NCI-H128 (cell line): ENCODE results near the gene AGMAT.

Experiments
- DNase-seq: peaks from one replicate; lab custom pipeline; 2025; ENCODE audit not compliant: unreplicated experiment; lab: John Stamatoyannopoulos, UW

The AGMAT gene

GRCh38 chr1:15584489-15585363, at the start of gene AGMAT:
Gene AGMAT, minus strand, starts transcription at chr1:15585051. Its CDS starts 84 bp downstream, at chr1:15584967.
- no peak for DNase-seq

GRCh38 chr1:15633756-15634420, 49.0 kb upstream of the AGMAT start:
- DNase-seq = no peak

DNA sequence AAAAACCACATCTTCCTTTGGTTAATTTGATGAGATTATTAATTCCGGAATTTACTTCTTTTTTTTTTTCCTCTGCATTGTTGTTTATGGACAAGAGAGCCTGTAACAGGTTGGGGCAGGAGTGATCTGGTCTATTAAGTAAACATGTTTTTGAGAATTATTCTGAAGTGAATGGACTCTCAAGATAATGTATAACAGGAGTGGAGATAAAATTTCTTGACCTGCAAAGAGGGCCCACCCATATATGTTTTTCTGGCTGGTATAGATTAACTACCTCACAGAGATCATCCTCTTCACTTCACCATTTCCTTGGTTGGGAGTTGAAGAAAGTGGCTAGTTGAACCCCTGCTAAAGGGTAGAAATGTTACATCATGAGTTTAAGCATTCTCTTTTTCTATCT, 43.2 kb upstream of the AGMAT start:
- DNase-seq = no peak

- no peak for DNase-seq
Observed at GRCh38 chr1:15627343-15627988, 42.6 kb upstream of the AGMAT start.

DNA sequence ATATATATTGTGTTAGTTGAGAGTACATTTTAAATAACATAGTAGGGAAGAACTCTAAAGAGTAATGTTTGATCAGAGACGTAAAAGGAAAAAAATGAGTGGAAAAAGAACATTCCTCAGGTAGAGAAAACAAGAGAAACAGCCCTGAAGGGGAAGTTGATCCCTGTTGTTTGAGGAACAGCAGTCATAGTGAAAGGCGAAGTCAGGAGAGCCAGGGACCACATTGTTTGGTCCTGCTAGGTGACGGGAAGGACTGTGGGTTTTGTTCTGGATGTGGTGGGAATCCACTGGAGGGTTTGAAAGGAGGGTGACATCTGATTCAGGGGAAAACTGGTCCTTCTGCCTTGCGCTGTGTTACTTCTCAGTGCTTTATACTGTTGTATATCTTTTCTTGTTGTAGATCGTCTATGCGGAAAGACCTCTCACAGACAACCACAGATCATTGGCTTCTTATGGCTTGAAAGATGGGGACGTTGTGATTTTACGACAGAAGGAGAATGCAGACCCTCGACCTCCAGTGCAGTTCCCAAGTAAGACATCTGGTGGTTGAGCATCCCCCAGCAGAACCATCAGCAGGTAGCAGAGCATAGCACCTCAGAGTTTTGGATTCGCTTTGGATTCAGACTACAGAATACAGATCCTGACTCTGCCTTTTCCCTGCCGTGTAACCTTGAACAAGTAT, 41.6 kb upstream of the AGMAT start:
- no peak for DNase-seq

DNA sequence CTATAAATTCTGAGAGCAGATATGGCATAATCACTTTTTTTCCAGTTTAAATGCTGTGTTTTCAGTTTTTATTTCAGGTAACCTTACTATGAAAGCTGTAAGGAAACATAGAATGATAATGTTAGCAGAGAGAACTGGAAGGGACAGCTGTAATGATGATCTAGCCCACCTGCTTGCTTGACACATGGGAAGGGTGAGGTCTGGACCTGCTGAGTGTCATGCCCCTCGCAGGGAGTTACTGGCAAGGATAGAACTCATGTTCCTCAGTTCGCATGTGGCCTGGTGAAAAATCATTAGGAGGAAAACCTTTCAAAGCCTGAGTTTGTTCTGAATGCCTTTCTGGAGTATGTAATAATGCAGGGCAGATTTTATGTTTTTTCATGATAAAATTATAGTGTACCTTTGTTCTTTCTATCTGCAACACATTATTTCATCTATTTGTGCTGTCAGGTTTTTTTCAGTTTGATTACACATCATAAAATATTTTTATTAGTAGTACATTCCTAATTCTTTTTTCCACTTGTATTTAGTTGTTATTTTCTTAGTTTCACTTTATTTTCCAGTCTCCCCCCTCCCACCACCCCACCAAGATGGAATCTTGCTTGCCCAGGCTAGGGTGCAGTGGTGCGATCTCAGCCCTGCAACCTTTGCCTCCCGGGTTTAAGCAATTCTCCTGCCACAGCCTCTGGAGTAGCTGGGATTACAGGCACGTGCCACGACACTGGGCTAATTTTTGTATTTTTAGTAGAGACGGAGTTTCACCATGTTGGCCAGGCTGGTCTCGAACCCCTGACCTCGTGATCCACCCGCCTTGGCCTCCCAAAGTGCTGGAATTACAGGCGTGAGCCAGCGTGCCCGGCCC, 40.4 kb upstream of the AGMAT start:
- DNase-seq = no peak

- DNase-seq = no peak
Observed at GRCh38 chr1:15624133-15624714, 39.4 kb upstream of the AGMAT start.

DNA sequence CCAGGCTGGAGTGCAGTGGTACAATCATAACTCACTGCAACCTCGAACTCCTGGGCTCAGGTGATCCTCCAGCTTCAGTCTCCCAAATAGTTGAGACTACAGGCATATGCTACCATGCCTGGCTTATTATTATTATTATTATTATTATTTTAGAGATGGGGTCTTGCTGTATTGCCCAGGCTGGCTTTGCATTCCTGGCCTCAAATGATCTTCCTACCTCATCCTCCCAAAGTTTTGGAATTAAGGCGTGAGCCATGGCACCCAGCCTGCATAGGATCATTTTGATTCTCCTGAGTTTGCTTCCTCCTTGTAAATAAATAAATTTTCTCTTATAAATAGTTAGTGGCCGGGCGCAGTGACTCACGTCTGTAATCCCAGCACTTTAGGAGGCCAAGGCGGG, 38.6 kb upstream of the AGMAT start:
- DNase-seq = no peak

DNA sequence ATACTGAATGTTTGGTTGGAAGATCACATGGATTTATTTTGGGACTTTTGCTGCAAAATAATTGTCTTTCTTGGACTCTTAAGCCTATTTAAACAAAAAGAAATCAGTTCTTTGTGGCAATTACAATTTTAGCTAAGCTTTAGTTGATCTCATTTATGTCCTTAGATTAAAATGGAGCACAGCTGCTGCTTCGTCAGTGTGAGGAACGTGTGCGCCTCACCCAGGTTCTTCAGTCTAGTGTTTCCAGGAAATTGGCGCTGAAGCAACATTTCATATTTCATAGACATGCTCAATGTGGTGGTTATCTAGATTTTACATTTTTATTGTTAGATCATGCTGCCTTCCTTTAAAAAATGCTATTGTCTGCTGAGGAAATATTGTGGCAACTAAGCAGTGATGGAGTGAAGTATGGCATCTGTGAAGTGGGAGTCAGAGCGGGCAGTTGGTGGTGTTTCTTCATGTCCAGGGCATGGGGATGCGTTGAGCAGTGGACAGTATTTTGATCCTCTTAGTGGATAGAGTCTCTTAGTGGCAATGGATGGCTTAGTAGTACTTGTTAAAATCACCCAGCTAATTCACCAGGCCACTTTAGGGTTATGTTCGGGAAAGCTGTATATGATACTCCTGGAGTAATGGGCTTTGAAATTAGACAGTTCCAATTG, 38.0 kb upstream of the AGMAT start:
- DNase-seq = no peak

DNA sequence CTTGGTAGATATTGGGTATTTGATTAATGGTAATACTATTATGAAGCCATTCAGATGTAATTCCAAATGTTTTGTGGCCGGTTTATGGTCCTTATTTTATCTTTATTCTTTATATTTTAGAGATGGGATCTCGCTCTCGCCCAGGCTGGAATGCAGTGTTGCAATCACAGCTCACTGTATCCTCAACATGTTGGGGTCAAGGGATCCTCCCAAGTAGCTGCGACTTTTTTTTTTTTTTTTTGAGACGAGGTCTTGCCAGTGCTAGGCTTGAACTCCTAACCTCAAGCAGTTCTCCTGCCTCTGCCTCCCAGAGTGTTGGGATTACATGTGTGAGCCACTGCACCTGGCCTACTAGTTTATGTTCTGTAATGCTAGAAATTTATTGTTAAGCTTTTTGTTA, 37.1 kb upstream of the AGMAT start:
- no peak for DNase-seq

DNA sequence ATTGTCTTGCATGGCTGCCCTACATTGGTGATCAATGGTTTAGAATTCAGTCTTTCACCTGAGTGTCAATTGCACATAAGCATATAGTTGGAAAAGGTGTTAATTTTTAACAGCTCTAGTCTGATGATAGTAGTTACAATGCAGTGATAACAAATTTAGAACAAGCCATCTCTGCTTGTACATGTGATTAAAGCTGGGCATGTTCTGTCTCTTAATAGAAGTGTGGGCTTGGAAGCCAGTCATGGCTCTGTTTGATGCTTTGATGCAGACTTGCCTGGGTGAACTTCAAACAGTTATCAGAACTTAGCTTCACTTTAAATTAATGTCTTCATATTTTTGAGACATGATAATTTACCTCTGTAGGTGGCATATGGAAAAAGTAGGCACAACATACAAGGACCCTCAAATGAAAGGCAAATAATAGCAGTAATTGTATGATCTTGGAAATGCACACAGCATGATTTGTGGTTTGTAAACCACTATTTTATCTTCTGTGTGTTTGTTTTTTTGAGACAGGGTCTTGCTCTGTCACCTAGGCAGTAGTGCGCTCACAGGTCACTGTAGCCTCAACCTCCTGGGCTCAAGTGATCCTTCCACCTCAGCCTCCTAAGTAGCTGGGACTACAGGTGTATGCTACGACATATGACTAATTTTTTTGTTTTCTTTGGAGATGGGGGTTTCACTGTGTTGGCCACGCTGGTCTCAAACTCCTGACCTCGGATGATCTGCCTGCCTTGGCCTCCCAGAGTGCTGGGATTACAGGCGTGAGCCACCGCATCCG, 36.2 kb upstream of the AGMAT start:
- DNase-seq = no peak

DNA sequence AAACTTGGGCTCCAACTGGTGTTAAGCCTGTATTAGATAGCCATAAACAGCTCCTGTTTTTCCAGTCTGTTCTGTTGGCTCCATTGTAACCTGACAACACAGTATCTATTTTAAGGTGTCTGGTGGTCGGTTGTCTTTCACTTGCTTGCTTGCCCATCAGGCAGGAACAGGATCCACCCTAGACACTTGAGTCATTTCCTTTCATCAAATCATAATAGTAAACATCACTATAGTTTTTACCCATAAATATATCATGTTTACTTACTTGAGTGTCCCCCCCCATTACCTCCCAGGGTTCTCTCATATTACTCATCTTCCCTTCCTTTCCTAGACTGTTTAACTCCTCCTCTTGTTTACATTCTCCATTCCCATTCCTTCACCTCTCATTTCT, 35.3 kb upstream of the AGMAT start:
- DNase-seq = no peak

GRCh38 chr1:15618655-15619525, 34.0 kb upstream of the AGMAT start:
- DNase-seq = no peak

- peak; percentile 19 for DNase-seq
Observed at GRCh38 chr1:15618077-15618654, 33.3 kb upstream of the AGMAT start.

GRCh38 chr1:15617173-15618076, 32.6 kb upstream of the AGMAT start, which contains the start of gene DDI2:
Gene DDI2, plus strand, starts transcription at chr1:15617458. Its CDS starts 213 bp downstream, at chr1:15617671.
- DNase-seq = peak; percentile 95
